ENCODE measurements around the gene CNOT9.

CNOT9 gene

GRCh38 chr2:218578272-218578877 is 9.7 kb downstream of the CNOT9 start:
- DNase-seq = no peak

- no peak for DNase-seq
Measured at GRCh38 chr2:218582076-218582475, 13.4 kb downstream of the CNOT9 start.

GRCh38 chr2:218583983-218584850 is 15.6 kb downstream of the CNOT9 start:
- no peak for DNase-seq

- DNase-seq = no peak
Measured at GRCh38 chr2:218585541-218585940, 16.9 kb downstream of the CNOT9 start.

GRCh38 chr2:218605432-218605831 is 36.8 kb downstream of the CNOT9 start:
- DNase-seq = peak; percentile 45

- peak; percentile 62 for DNase-seq
Measured at GRCh38 chr2:218607436-218608115, 38.9 kb downstream of the CNOT9 start, which contains the start of gene PLCD4. TSS of gene PLCD4 (plus strand) at chr2:218607899. CDS start at chr2:218615740, 7,841 bp downstream.

GRCh38 chr2:218615868-218616315 is 47.3 kb downstream of the CNOT9 start:
- DNase-seq = no peak

- DNase-seq = no peak
Measured at GRCh38 chr2:218618102-218618860, 49.6 kb downstream of the CNOT9 start.

- DNase-seq = no peak
Measured at GRCh38 chr2:218621007-218621406, 52.4 kb downstream of the CNOT9 start.

- DNase-seq = no peak
Measured at GRCh38 chr2:218622606-218623365, 54.1 kb downstream of the CNOT9 start.

GRCh38 chr2:218623366-218623705 is 54.7 kb downstream of the CNOT9 start:
- no peak for DNase-seq

- no peak for DNase-seq
Measured at GRCh38 chr2:218626369-218626768, 57.7 kb downstream of the CNOT9 start.

- DNase-seq = no peak
Measured at GRCh38 chr2:218627939-218628338, 59.3 kb downstream of the CNOT9 start.

GRCh38 chr2:218631837-218632236 is 63.2 kb downstream of the CNOT9 start:
- no peak for DNase-seq

- no peak for DNase-seq
Measured at GRCh38 chr2:218635719-218636118, 67.1 kb downstream of the CNOT9 start.

- no peak for DNase-seq
Measured at GRCh38 chr2:218638372-218638771, 69.7 kb downstream of the CNOT9 start.

- DNase-seq = no peak
Measured at GRCh38 chr2:218642121-218642656, 73.5 kb downstream of the CNOT9 start.

GRCh38 chr2:218642786-218643185 is 74.1 kb downstream of the CNOT9 start:
- no peak for DNase-seq

- DNase-seq = no peak
Measured at GRCh38 chr2:218643751-218644310, 75.2 kb downstream of the CNOT9 start.

GRCh38 chr2:218644721-218645120 is 76.1 kb downstream of the CNOT9 start:
- no peak for DNase-seq

- no peak for DNase-seq
Measured at GRCh38 chr2:218645126-218645525, 76.5 kb downstream of the CNOT9 start.
